Measurements from ENCODE around the gene SOS1. TPM values are rescaled to one million over a fixed set of nuclear protein-coding genes. Genes with fewer than 3 reads are reported as not detected.
"Not testable (repeated sequence)": the region's sequence is repeated elsewhere in the genome, so short reads cannot be mapped to it uniquely, and the experiment has no call there.

The SOS1 gene
- 52.6 and 64.2 TPM in 2 replicates for total RNA-seq

GRCh38 chr2:39120771-39121522, at the start of gene SOS1:
Gene SOS1 (minus strand): TSS chr2:39121051. CDS start chr2:39120422, 629 bp downstream.
- peaks cover 56% of the 10 kb centered on the region for H3K4me1 Mint-ChIP-seq (ENCODE audit: low read depth)

GRCh38 chr2:39164089-39164488, 43.2 kb upstream of the SOS1 start:
- peaks cover 14% of the 10 kb centered on the region for H3K4me1 Mint-ChIP-seq (ENCODE audit: low read depth)

More at GRCh38 chr2:39120771-39121522, at the start of gene SOS1:
- no peaks in the 10 kb centered on the region for H3K9me3 Mint-ChIP-seq
- no peaks in the 10 kb centered on the region for H3K27me3 Mint-ChIP-seq (ENCODE audit: low read depth)
- intact Hi-C loops (cut with micrococcal nuclease), result loop anchor here (1.0 to 10.0 kb wide), 8 partner anchors 20 to 1746 kb away; partner anchors contain the start of genes MAP4K3 and SRSF7
- peak within 1 kb of the TSS; percentile 96 for H3K27ac Mint-ChIP-seq
- H3K4me3 Mint-ChIP-seq (ENCODE audit: low read depth), result peak within 1 kb of the TSS; percentile 98
- H3K36me3 Mint-ChIP-seq (ENCODE audit: low read depth), result peaks cover 36% of the 10 kb centered on the region
- peak; percentile 93 for DNase-seq (ENCODE audit: low spot score)

GRCh38 chr2:39160982-39161381, 40.1 kb upstream of the SOS1 start:
- H3K4me3 Mint-ChIP-seq (ENCODE audit: low read depth), result no peak overlapping the region
- H3K36me3 Mint-ChIP-seq (ENCODE audit: low read depth), result peaks cover 3% of the 10 kb centered on the region
- DNase-seq (ENCODE audit: low spot score), result no peak
- peaks cover 9% of the 10 kb centered on the region for H3K4me1 Mint-ChIP-seq (ENCODE audit: low read depth)
- intact Hi-C loops (cut with micrococcal nuclease), result no loop called here
- H3K9me3 Mint-ChIP-seq, result peaks cover 4% of the 10 kb centered on the region
- peaks cover 8% of the 10 kb centered on the region for H3K27me3 Mint-ChIP-seq (ENCODE audit: low read depth)
- H3K27ac Mint-ChIP-seq, result no peak overlapping the region

More at GRCh38 chr2:39164089-39164488, 43.2 kb upstream of the SOS1 start:
- intact Hi-C loops (cut with micrococcal nuclease), result no loop called here
- peaks cover 4% of the 10 kb centered on the region for H3K9me3 Mint-ChIP-seq
- no peak for DNase-seq (ENCODE audit: low spot score)
- H3K36me3 Mint-ChIP-seq (ENCODE audit: low read depth), result peaks cover 3% of the 10 kb centered on the region
- no peak overlapping the region for H3K27ac Mint-ChIP-seq
- no peak overlapping the region for H3K4me3 Mint-ChIP-seq (ENCODE audit: low read depth)
- H3K27me3 Mint-ChIP-seq (ENCODE audit: low read depth), result peaks cover 8% of the 10 kb centered on the region

- Mint-ChIP-seq H3K4me1 (ENCODE audit: low read depth) (peaks cover 4% of the 10 kb centered on the region), H3K4me3 (ENCODE audit: low read depth) (no peak overlapping the region), H3K27ac (no peak overlapping the region), H3K9me3 (peaks cover 4% of the 10 kb centered on the region), H3K27me3 (ENCODE audit: low read depth) (peaks cover 6% of the 10 kb centered on the region), H3K36me3 (ENCODE audit: low read depth) (no peaks in the 10 kb centered on the region)
- DNase-seq (ENCODE audit: low spot score), result no peak
- intact Hi-C loops (cut with micrococcal nuclease), result no loop called here
These were observed 38.4 kb upstream of the SOS1 start for GRCh38 chr2:39159283-39159682.

GRCh38 chr2:39158351-39158750, 37.5 kb upstream of the SOS1 start:
- peaks cover 4% of the 10 kb centered on the region for H3K4me1 Mint-ChIP-seq (ENCODE audit: low read depth)
- peaks cover 3% of the 10 kb centered on the region for H3K9me3 Mint-ChIP-seq
- no peak for DNase-seq (ENCODE audit: low spot score)
- no peak overlapping the region for H3K4me3 Mint-ChIP-seq (ENCODE audit: low read depth)
- H3K27me3 Mint-ChIP-seq (ENCODE audit: low read depth), result peaks cover 5% of the 10 kb centered on the region
- no peaks in the 10 kb centered on the region for H3K36me3 Mint-ChIP-seq (ENCODE audit: low read depth)
- intact Hi-C loops (cut with micrococcal nuclease), result no loop called here
- H3K27ac Mint-ChIP-seq, result no peak overlapping the region

GRCh38 chr2:39156846-39157245, 36.0 kb upstream of the SOS1 start:
- Mint-ChIP-seq H3K36me3 (ENCODE audit: low read depth) (no peaks in the 10 kb centered on the region), H3K27me3 (ENCODE audit: low read depth) (peaks cover 1% of the 10 kb centered on the region), H3K4me1 (ENCODE audit: low read depth) (peaks cover 2% of the 10 kb centered on the region), H3K27ac (no peak overlapping the region), H3K4me3 (ENCODE audit: low read depth) (no peak overlapping the region), H3K9me3 (no peaks in the 10 kb centered on the region)
- no peak for DNase-seq (ENCODE audit: low spot score)
- intact Hi-C loops (cut with micrococcal nuclease), result no loop called here

DNA sequence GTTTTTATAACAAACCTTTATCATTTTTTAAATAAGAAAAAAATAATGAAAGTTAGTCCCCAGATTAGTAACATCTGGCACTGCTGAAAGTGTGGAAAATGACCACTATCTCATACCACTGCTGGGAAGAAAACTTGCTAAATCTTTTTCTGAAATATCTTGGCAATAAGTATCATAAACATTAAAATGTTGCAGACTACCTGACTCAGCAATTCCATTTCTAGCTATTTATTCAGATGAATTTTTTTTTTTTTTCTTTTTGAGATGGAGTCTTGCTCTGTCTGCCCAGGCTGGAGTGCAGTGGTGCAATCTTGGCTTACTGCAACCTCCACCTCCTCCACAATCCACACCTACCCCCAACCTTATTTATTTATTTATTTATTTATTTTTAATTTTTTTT, 35.3 kb upstream of the SOS1 start:
- no peak for DNase-seq (ENCODE audit: low spot score)
- Mint-ChIP-seq H3K36me3 (ENCODE audit: low read depth) (no peaks in the 10 kb centered on the region), H3K4me1 (ENCODE audit: low read depth) (peaks cover 2% of the 10 kb centered on the region), H3K9me3 (no peaks in the 10 kb centered on the region), H3K27me3 (ENCODE audit: low read depth) (peaks cover 1% of the 10 kb centered on the region), H3K4me3 (ENCODE audit: low read depth) (no peak overlapping the region), H3K27ac (no peak overlapping the region)
- intact Hi-C loops (cut with micrococcal nuclease), result no loop called here

GRCh38 chr2:39155573-39155972, 34.7 kb upstream of the SOS1 start:
- H3K9me3 Mint-ChIP-seq; H3K4me3 Mint-ChIP-seq (ENCODE audit: low read depth); H3K36me3 Mint-ChIP-seq (ENCODE audit: low read depth); H3K27ac Mint-ChIP-seq; H3K27me3 Mint-ChIP-seq (ENCODE audit: low read depth); intact Hi-C loops (cut with micrococcal nuclease); H3K4me1 Mint-ChIP-seq (ENCODE audit: low read depth); DNase-seq (ENCODE audit: low spot score): not testable (repeated sequence)

- intact Hi-C loops (cut with micrococcal nuclease), result no loop called here
These were observed 34.1 kb upstream of the SOS1 start for GRCh38 chr2:39154944-39155343.

GRCh38 chr2:39153312-39153711, 32.5 kb upstream of the SOS1 start:
- H3K27ac Mint-ChIP-seq, result no peak overlapping the region
- intact Hi-C loops (cut with micrococcal nuclease), result no loop called here
- peaks cover 1% of the 10 kb centered on the region for H3K27me3 Mint-ChIP-seq (ENCODE audit: low read depth)
- H3K4me3 Mint-ChIP-seq (ENCODE audit: low read depth), result no peak overlapping the region
- no peak for DNase-seq (ENCODE audit: low spot score)
- H3K4me1 Mint-ChIP-seq (ENCODE audit: low read depth), result peaks cover 8% of the 10 kb centered on the region
- H3K9me3 Mint-ChIP-seq, result no peaks in the 10 kb centered on the region
- H3K36me3 Mint-ChIP-seq (ENCODE audit: low read depth), result no peaks in the 10 kb centered on the region

More at GRCh38 chr2:39154944-39155343, 34.1 kb upstream of the SOS1 start:
- Mint-ChIP-seq H3K4me3 (ENCODE audit: low read depth) (no peak overlapping the region), H3K27ac (no peak overlapping the region), H3K4me1 (ENCODE audit: low read depth) (peaks cover 7% of the 10 kb centered on the region), H3K9me3 (no peaks in the 10 kb centered on the region), H3K36me3 (ENCODE audit: low read depth) (no peaks in the 10 kb centered on the region), H3K27me3 (ENCODE audit: low read depth) (peaks cover 1% of the 10 kb centered on the region)
- DNase-seq (ENCODE audit: low spot score), result no peak

GRCh38 chr2:39152504-39152903, 31.7 kb upstream of the SOS1 start:
- Mint-ChIP-seq H3K4me1 (ENCODE audit: low read depth) (peaks cover 8% of the 10 kb centered on the region), H3K27ac (no peak overlapping the region), H3K9me3 (no peaks in the 10 kb centered on the region), H3K36me3 (ENCODE audit: low read depth) (no peaks in the 10 kb centered on the region), H3K4me3 (ENCODE audit: low read depth) (no peak overlapping the region), H3K27me3 (ENCODE audit: low read depth) (peaks cover 1% of the 10 kb centered on the region)
- no peak for DNase-seq (ENCODE audit: low spot score)
- intact Hi-C loops (cut with micrococcal nuclease), result no loop called here

GRCh38 chr2:39150890-39151497, 30.1 kb upstream of the SOS1 start:
- no peak overlapping the region for H3K27ac Mint-ChIP-seq
- intact Hi-C loops (cut with micrococcal nuclease), result no loop called here
- no peaks in the 10 kb centered on the region for H3K36me3 Mint-ChIP-seq (ENCODE audit: low read depth)
- H3K4me1 Mint-ChIP-seq (ENCODE audit: low read depth), result peaks cover 9% of the 10 kb centered on the region
- H3K27me3 Mint-ChIP-seq (ENCODE audit: low read depth), result peaks cover 1% of the 10 kb centered on the region
- H3K4me3 Mint-ChIP-seq (ENCODE audit: low read depth), result no peak overlapping the region
- no peaks in the 10 kb centered on the region for H3K9me3 Mint-ChIP-seq
- no peak for DNase-seq (ENCODE audit: low spot score)

- peak overlapping the region; percentile 7 for H3K27ac Mint-ChIP-seq
- peaks cover 9% of the 10 kb centered on the region for H3K4me1 Mint-ChIP-seq (ENCODE audit: low read depth)
- no peaks in the 10 kb centered on the region for H3K36me3 Mint-ChIP-seq (ENCODE audit: low read depth)
- H3K27me3 Mint-ChIP-seq (ENCODE audit: low read depth), result peaks cover 1% of the 10 kb centered on the region
- no peak overlapping the region for H3K4me3 Mint-ChIP-seq (ENCODE audit: low read depth)
- intact Hi-C loops (cut with micrococcal nuclease), result no loop called here
- H3K9me3 Mint-ChIP-seq, result no peaks in the 10 kb centered on the region
- no peak for DNase-seq (ENCODE audit: low spot score)
These were observed 29.3 kb upstream of the SOS1 start for GRCh38 chr2:39150102-39150562.

All from activated T-helper 2 cell treated with anti-CD3 and anti-CD28 coated beads, Interferon-gamma antibody, Interleukin-2, Interleukin-4, amounts not matched to agents 10 μg/mL and 5 μg/mL and 100 μg/mL, durations not matched to agents 14 hours and 24 hours and 36 hours (primary cell).